Prostate gland (tissue), 2 donors: ENCODE measurements around the gene ABLIM1. TPM values are rescaled to one million over a fixed set of nuclear protein-coding genes. Genes with fewer than 3 reads are reported as not detected.
A peak's percentile ranks its signal among the peaks of the same experiment; 100 is the strongest.

Source experiments
- DNase-seq: peaks from one replicate; pipeline ENCODE4 v3.0.0-alpha.2; 2019; ENCODE audit warnings: low spot score
- H3K27ac ChIP-seq, 2 donors: fragments of 200-600 bp; sonication (generic); 2 replicates each; pipeline ENCODE4 v1.5.1; 2017 to 2019
- H3K27me3 ChIP-seq: fragments of 200-600 bp; sonication (generic); replicated peaks from 2 replicates; pipeline ENCODE4 v1.5.1; 2019; ENCODE audit not compliant: insufficient read depth
- H3K36me3 ChIP-seq, 2 donors: fragments of 200-600 bp; sonication (generic); 1 replicate in 1 of 2; 2 replicates in 1 of 2; pipeline versions ENCODE4 v1.5.1 to v1.8.1; 2017 to 2019
- H3K4me1 ChIP-seq: fragments of 200-600 bp; sonication (generic); replicated peaks from 2 replicates; pipeline ENCODE4 v1.5.1; 2019
- H3K4me3 ChIP-seq, 2 donors: fragments of 200-600 bp; sonication (generic); 2 replicates each; pipeline ENCODE4 v1.5.1; 2017 to 2019
- H3K9me3 ChIP-seq: fragments of 200-600 bp; sonication (generic); 2 replicates; pipeline ENCODE4 v1.5.1; 2017
- CTCF ChIP-seq, 4 experiments: fragments of 200-600 bp in 2 of 4; fragments of 450-650 bp in 2 of 4; sonication (generic) in 2 of 4; IDR thresholded peaks; 1 replicate in 3 of 4; 2 replicates in 1 of 4; pipeline ENCODE4 v1.5.1; 2016 to 2019; ENCODE audit warnings: antibody characterized with exemption in 4 of 4, mild to moderate bottlenecking in 2 of 4, moderate library complexity in 2 of 4
- POLR2A ChIP-seq: fragments of 450-650 bp; IDR thresholded peaks from one replicate; pipeline ENCODE4 v1.6.1; 2016; ENCODE audit warnings: antibody characterized with exemption, mild to moderate bottlenecking
- POLR2AphosphoS5 ChIP-seq: sonication (generic); formaldehyde crosslinking; IDR thresholded peaks from one replicate; pipeline ENCODE4 v1.6.1; 2017; ENCODE audit warnings: antibody characterized with exemption
- WGBS: methylation state at CpG from one replicate; pipeline ENCODE4 v1.1.5; 2018; 5-methylcytosine and 5-hydroxymethylcytosine counted together
- intact Hi-C: fragments of 100-400 bp; cut with DNase I; formaldehyde crosslinking; loops from one replicate; pipeline ENCODE4 v1.14.2; 2022
- total RNA-seq, 2 donors: library from RNA; depleted of rRNA; stranded (reverse); fragments of >200 nt; gene quantifications; one replicate each; pipeline ENCODE4 v1.1.0, GENCODE V29; 2016

Gene ABLIM1
- total RNA-seq, 2 donors from 2014 or later: 43.9 to 138 TPM

- H3K36me3 ChIP-seq: no peaks in the 10 kb centered on the region
- no peak for DNase-seq
These were observed 67.1 kb downstream of the ABLIM1 start for GRCh38 chr10:114590993-114591392.

GRCh38 chr10:114584419-114584818 lies 73.7 kb downstream of the ABLIM1 start:
- H3K36me3 ChIP-seq: no peaks in the 10 kb centered on the region
- 90% methylated on average over 2 of the region's 2 CpGs for WGBS
- H3K27me3 ChIP-seq: no peaks in the 10 kb centered on the region
- no peak for DNase-seq
- H3K4me3 ChIP-seq: no peak overlapping the region
- intact Hi-C loops: no loop called here
- no peak for TF ChIP-seq POLR2AphosphoS5
- no peak for TF ChIP-seq CTCF (IDR thresholded peaks at IDR 0.05)
- TF ChIP-seq POLR2A: no peak
- no peaks in the 10 kb centered on the region for H3K4me1 ChIP-seq
- no peaks in the 10 kb centered on the region for H3K9me3 ChIP-seq
- H3K27ac ChIP-seq: no peak overlapping the region

More at GRCh38 chr10:114590993-114591392, 67.1 kb downstream of the ABLIM1 start:
- no peaks in the 10 kb centered on the region for H3K4me1 ChIP-seq
- H3K9me3 ChIP-seq: no peaks in the 10 kb centered on the region
- H3K27me3 ChIP-seq: no peaks in the 10 kb centered on the region
- no peak for TF ChIP-seq POLR2AphosphoS5
- TF ChIP-seq CTCF (IDR thresholded peaks at IDR 0.05): no peak
- no peak for TF ChIP-seq POLR2A
- no peak overlapping the region for H3K4me3 ChIP-seq
- H3K27ac ChIP-seq: no peak overlapping the region
- intact Hi-C loops: no loop called here

- no peaks in the 10 kb centered on the region for H3K27me3 ChIP-seq
- no peaks in the 10 kb centered on the region for H3K9me3 ChIP-seq
- WGBS: 70% methylated on average over 1 of the region's 1 CpG
- no peak overlapping the region for H3K4me3 ChIP-seq
- TF ChIP-seq POLR2AphosphoS5: no peak
- no peak for TF ChIP-seq CTCF (IDR thresholded peaks at IDR 0.05)
- TF ChIP-seq POLR2A: no peak
- H3K36me3 ChIP-seq: no peaks in the 10 kb centered on the region
- DNase-seq: no peak
- intact Hi-C loops: no loop called here
- H3K27ac ChIP-seq: no peak overlapping the region
- no peaks in the 10 kb centered on the region for H3K4me1 ChIP-seq
These were observed 77.0 kb downstream of the ABLIM1 start for GRCh38 chr10:114581071-114581470.

GRCh38 chr10:114577133-114577532 lies 80.9 kb downstream of the ABLIM1 start:
- TF ChIP-seq POLR2AphosphoS5: no peak
- no peak for TF ChIP-seq CTCF (IDR thresholded peaks at IDR 0.05)
- no peak for TF ChIP-seq POLR2A
- Histone ChIP-seq H3K9me3 (no peaks in the 10 kb centered on the region), H3K27me3 (no peaks in the 10 kb centered on the region), H3K4me1 (no peaks in the 10 kb centered on the region), H3K36me3 (no peaks in the 10 kb centered on the region), H3K27ac (peak overlapping the region; percentile 14 to 26), H3K4me3 (no peak overlapping the region)
- DNase-seq: no peak
- 76% methylated on average over 1 of the region's 1 CpG for WGBS
- intact Hi-C loops: no loop called here

GRCh38 chr10:114576716-114577115 lies 81.4 kb downstream of the ABLIM1 start:
- WGBS: 83% methylated on average over 3 of the region's 3 CpGs
- Histone ChIP-seq H3K27me3 (no peaks in the 10 kb centered on the region), H3K36me3 (no peaks in the 10 kb centered on the region), H3K4me1 (no peaks in the 10 kb centered on the region), H3K9me3 (no peaks in the 10 kb centered on the region), H3K4me3 (no peak overlapping the region), H3K27ac (peak overlapping the region; percentile 14 to 26)
- intact Hi-C loops: no loop called here
- TF ChIP-seq POLR2A: no peak
- no peak for TF ChIP-seq POLR2AphosphoS5
- no peak for DNase-seq
